ENCODE results near the gene DDI2.
A peak's percentile ranks its signal among the peaks of the same experiment; 100 is the strongest.

Gene DDI2

GRCh38 chr1:15626269-15626950 lies 9.2 kb downstream of the DDI2 start:
- H3K4me3 ChIP-seq (ENCODE audit: low read depth, low read length), result no peak overlapping the region
- no peak overlapping the region for H3K27ac ChIP-seq (ENCODE audit: extremely low read depth, low read depth, low read length)
- peaks cover 7 to 46% of the 10 kb centered on the region in 2 experiments; a peak in 2 of 3 replicates for H3K36me3 ChIP-seq (ENCODE audit: control insufficient read depth in 2 of 2, insufficient read depth in 1 of 2, low read length in 2 of 2)
- CTCF ChIA-PET, result interaction anchor here (0.6 kb wide), 1 partner anchor 497 kb away, joined by 4 read pairs; no protein-coding TSS in a partner anchor
- no peaks in the 10 kb centered on the region for H3K9me3 ChIP-seq (ENCODE audit: control insufficient read depth, insufficient read depth, low read depth, low read length)
- peaks cover 12% of the 10 kb centered on the region for H3K4me1 ChIP-seq (ENCODE audit: control insufficient read depth, insufficient read depth, low read length)
- POLR2A ChIA-PET, result no interaction called here
- TF ChIP-seq ZNF664 (tag by site-specific recombination; IDR thresholded peaks at IDR 0.05), result no peak
- no peak for TF ChIP-seq ZNF155 (tag by site-specific recombination; IDR thresholded peaks at IDR 0.05)
- no peak for TF ChIP-seq ZBTB17 (tag by site-specific recombination; IDR thresholded peaks at IDR 0.05)
- TF ChIP-seq KLF7 (tag by site-specific recombination; IDR thresholded peaks at IDR 0.05; ENCODE audit: borderline replicate concordance), result no peak
- TF ChIP-seq ZBTB48 (tag by site-specific recombination; IDR thresholded peaks at IDR 0.05), result no peak
- no peak for TF ChIP-seq PBX3 (CRISPR knock-in tag; IDR thresholded peaks at IDR 0.05)
- peak; percentile 34; the same call in 1 of the 2 replicates for TF ChIP-seq PRDM6 (tag by site-specific recombination; IDR thresholded peaks at IDR 0.05)
- no peak for TF ChIP-seq ZNF548 (tag by site-specific recombination; IDR thresholded peaks at IDR 0.05)
- TF ChIP-seq ZNF354C (tag by site-specific recombination; IDR thresholded peaks at IDR 0.05; ENCODE audit: borderline replicate concordance, low read depth), result no peak
- no peak for TF ChIP-seq BCL11A (tag by site-specific recombination; IDR thresholded peaks at IDR 0.05; ENCODE audit: low read depth)
- TF ChIP-seq ZNF488 (tag by site-specific recombination; IDR thresholded peaks at IDR 0.05), result no peak
- TF ChIP-seq ZNF530 (tag by site-specific recombination; IDR thresholded peaks at IDR 0.05; ENCODE audit: low read depth), result no peak
- no peak for TF ChIP-seq TRIM28 (IDR thresholded peaks at IDR 0.05; ENCODE audit: borderline replicate concordance, low read length)
- TF ChIP-seq ZNF837 (tag by site-specific recombination; IDR thresholded peaks at IDR 0.05), result no peak
- peak; percentile 84 for TF ChIP-seq PRDM1 (tag by site-specific recombination; IDR thresholded peaks at IDR 0.05)
- TF ChIP-seq MYNN (tag by site-specific recombination; IDR thresholded peaks at IDR 0.05; ENCODE audit: borderline replicate concordance), result no peak
- no peak for TF ChIP-seq ZNF658 (tag by site-specific recombination; IDR thresholded peaks at IDR 0.05)
- no peak for TF ChIP-seq TCF7L2 (IDR thresholded peaks at IDR 0.05; ENCODE audit: borderline replicate concordance, low read depth, low read length)
- TF ChIP-seq ZNF19 (tag by site-specific recombination; IDR thresholded peaks at IDR 0.05; ENCODE audit: low read depth), result no peak
- no peak for TF ChIP-seq ZNF830 (tag by site-specific recombination; IDR thresholded peaks at IDR 0.05; ENCODE audit: low read depth)
- no peak for TF ChIP-seq ZNF560 (tag by site-specific recombination; IDR thresholded peaks at IDR 0.05; ENCODE audit: borderline replicate concordance)
- peak; percentile 51; the same call in 1 of the 2 replicates for TF ChIP-seq ZNF600 (tag by site-specific recombination; IDR thresholded peaks at IDR 0.05)
- TF ChIP-seq ZBTB10 (tag by site-specific recombination; IDR thresholded peaks at IDR 0.05), result no peak
- no peak for TF ChIP-seq ZNF654 (tag by site-specific recombination; IDR thresholded peaks at IDR 0.05; ENCODE audit: low read depth)
- TF ChIP-seq ZNF394 (tag by site-specific recombination; IDR thresholded peaks at IDR 0.05; ENCODE audit: borderline replicate concordance), result no peak
- TF ChIP-seq TSHZ1 (tag by site-specific recombination; IDR thresholded peaks at IDR 0.05; ENCODE audit: borderline replicate concordance), result no peak
- no peak for TF ChIP-seq EGR2 (tag by site-specific recombination; IDR thresholded peaks at IDR 0.05; ENCODE audit: low read depth)
- TF ChIP-seq SCRT2 (tag by site-specific recombination; IDR thresholded peaks at IDR 0.05), result peak; percentile 25; the same call in 1 of the 2 replicates
- 0 out of 2 replicates have a peak, but pooled peaks have one; percentile 63 for TF ChIP-seq FEZF1 (tag by site-specific recombination; IDR thresholded peaks at IDR 0.05)
